Erythroblast (primary cell): ENCODE results near the gene MEX3C.
A peak's percentile ranks its signal among the peaks of the same experiment; 100 is the strongest.

Source experiments
- DNase-seq, 2 experiments: peaks; one replicate each; lab custom pipeline; 2025; lab: John Stamatoyannopoulos, UW
- GATA1 ChIP-seq: IDR thresholded peaks from 2 replicates; pipeline ENCODE4 v1.6.1; 2011; ENCODE audit warnings: low read depth, mild to moderate bottlenecking, control low read depth, low read length, moderate library complexity
- POLR2A ChIP-seq: IDR thresholded peaks from 2 replicates; pipeline ENCODE4 v1.6.1; 2011; ENCODE audit warnings: mild to moderate bottlenecking, low read length

MEX3C gene

GRCh38 chr18:51197661-51198424, at the start of gene MEX3C:
MEX3C (minus strand) TSS chr18:51197681; CDS start chr18:51197320, 361 bp downstream.
- peak; percentile 100 for DNase-seq
- TF ChIP-seq POLR2A: peak; percentile 86
- TF ChIP-seq GATA1: no peak

GRCh38 chr18:51241226-51241625, 43.7 kb upstream of the MEX3C start:
- TF ChIP-seq GATA1 (no peak), POLR2A (no peak)
- no peak for DNase-seq

GRCh38 chr18:51236225-51236624, 38.7 kb upstream of the MEX3C start:
- TF ChIP-seq POLR2A (no peak), GATA1 (no peak)
- peak; percentile 23 to 54 for DNase-seq

GRCh38 chr18:51235009-51235789, 37.7 kb upstream of the MEX3C start:
- no peak for TF ChIP-seq GATA1
- no peak for TF ChIP-seq POLR2A
- DNase-seq: peak in 1 of 2 experiments; percentile 23

GRCh38 chr18:51234117-51235008, 36.9 kb upstream of the MEX3C start:
- DNase-seq: no peak
- TF ChIP-seq POLR2A (no peak), GATA1 (no peak)

GRCh38 chr18:51229328-51229727, 31.8 kb upstream of the MEX3C start:
- peak in 1 of 2 experiments; percentile 14 for DNase-seq
- TF ChIP-seq GATA1: no peak
- TF ChIP-seq POLR2A: no peak

- no peak for TF ChIP-seq GATA1
- no peak for TF ChIP-seq POLR2A
- DNase-seq: no peak
Observed at GRCh38 chr18:51227660-51228059, 30.2 kb upstream of the MEX3C start.

- TF ChIP-seq GATA1 (no peak), POLR2A (no peak)
- no peak for DNase-seq
Observed at GRCh38 chr18:51226587-51227350, 29.3 kb upstream of the MEX3C start.

GRCh38 chr18:51226068-51226467, 28.6 kb upstream of the MEX3C start:
- no peak for DNase-seq
- TF ChIP-seq POLR2A (no peak), GATA1 (no peak)

- DNase-seq: no peak
- TF ChIP-seq POLR2A: no peak
- no peak for TF ChIP-seq GATA1
Observed at GRCh38 chr18:51212606-51213005, 15.1 kb upstream of the MEX3C start.

- DNase-seq: peak; percentile 41 to 42
- TF ChIP-seq POLR2A: no peak
- no peak for TF ChIP-seq GATA1
Observed at GRCh38 chr18:51211552-51211951, 14.1 kb upstream of the MEX3C start.

- TF ChIP-seq GATA1 (no peak), POLR2A (peak; percentile 37)
- DNase-seq: peak; percentile 77 to 85
Observed at GRCh38 chr18:51196811-51197660, 445 bp downstream of the MEX3C start.
